Astrocyte of the cerebellum (primary cell): ENCODE data around the gene ESYT2.

ENCODE experiments used
- DNase-seq: peaks from one replicate; pipeline ENCODE4 v3.0.0-alpha.2; 2011; ENCODE audit warnings: low read depth
- H3K4me3 ChIP-seq: 2 replicates; pipeline ENCODE4 v1.5.1; 2011; ENCODE audit warnings: mild to moderate bottlenecking, low read depth, low read length, moderate library complexity
- CTCF ChIP-seq: IDR thresholded peaks from 2 replicates; pipeline ENCODE4 v1.5.1; 2012; ENCODE audit warnings: low read length, low read depth, moderate library complexity, mild to moderate bottlenecking; ENCODE audit errors: missing control alignments
- in situ Hi-C: cut with HindIII; loops from 2 replicates; pipeline ENCODE4 v1.10.0; 2017; ENCODE audit warnings: low sequenced_read_pairs

ESYT2 gene

GRCh38 chr7:158737064-158737695, 92.1 kb downstream of the ESYT2 start:
- H3K4me3 ChIP-seq = no peak overlapping the region
- no peak for TF ChIP-seq CTCF
- DNase-seq = no peak
- in situ Hi-C loops = no loop called here

GRCh38 chr7:158735935-158736334, 93.4 kb downstream of the ESYT2 start:
- H3K4me3 ChIP-seq = no peak overlapping the region
- no peak for DNase-seq
- in situ Hi-C loops = no loop called here
- no peak for TF ChIP-seq CTCF

- H3K4me3 ChIP-seq = no peak overlapping the region
- DNase-seq = no peak
- in situ Hi-C loops = no loop called here
- TF ChIP-seq CTCF = no peak
Observed at GRCh38 chr7:158734861-158735260, 94.4 kb downstream of the ESYT2 start.

GRCh38 chr7:158733775-158734494, 95.4 kb downstream of the ESYT2 start:
- DNase-seq = no peak
- no peak for TF ChIP-seq CTCF
- in situ Hi-C loops = no loop called here
- H3K4me3 ChIP-seq = no peak overlapping the region

GRCh38 chr7:158733220-158733519, 96.1 kb downstream of the ESYT2 start:
- in situ Hi-C loops = no loop called here
- no peak overlapping the region for H3K4me3 ChIP-seq
- DNase-seq = no peak
- TF ChIP-seq CTCF = no peak

GRCh38 chr7:158732494-158733219, 96.7 kb downstream of the ESYT2 start:
- no peak for DNase-seq
- no peak for TF ChIP-seq CTCF
- in situ Hi-C loops = no loop called here
- no peak overlapping the region for H3K4me3 ChIP-seq
